Measurements from ENCODE around the gene VTI1A. TPM values are rescaled to one million over a fixed set of nuclear protein-coding genes. Genes with fewer than 3 reads are reported as not detected.

Gene VTI1A
- total RNA-seq, 4 donors from 2014 or later = 43.5 to 80.4 (median 62.3) TPM

DNA sequence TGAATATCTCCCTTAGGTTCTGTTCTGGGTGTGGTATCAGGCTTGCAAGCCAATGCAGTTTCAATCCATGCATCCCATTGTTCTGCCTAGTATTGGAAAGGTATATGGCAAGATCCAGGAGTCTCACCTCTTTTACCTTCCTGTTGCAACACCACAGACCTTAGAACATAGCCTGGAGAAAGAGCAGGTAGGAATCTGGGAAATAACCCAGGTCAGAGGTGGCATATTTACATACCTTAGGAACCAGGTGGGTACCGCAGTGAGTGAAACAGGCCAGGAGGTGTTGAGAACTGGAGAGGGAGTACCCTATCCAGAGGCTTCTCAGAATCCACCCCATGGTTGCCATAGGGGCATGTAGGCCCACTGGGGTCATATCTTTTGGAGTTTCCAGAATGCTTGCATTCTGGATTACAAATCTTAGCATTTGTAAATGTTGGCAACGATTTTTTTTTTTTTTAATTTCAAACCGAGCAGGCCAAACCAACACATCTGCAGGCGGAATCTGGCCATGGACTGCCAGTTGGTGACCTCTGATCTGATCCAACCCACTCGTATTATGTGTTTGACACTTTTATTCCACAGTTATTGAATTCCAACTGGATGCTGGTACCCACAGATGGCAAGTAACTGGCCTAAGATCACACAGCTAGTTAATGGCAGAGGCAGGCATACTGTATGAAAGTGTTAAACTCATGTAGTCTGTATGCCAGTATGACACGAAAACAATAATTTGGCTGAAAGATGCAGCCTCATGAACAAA is 322.8 kb downstream of the VTI1A start:
- no peak for ATAC-seq (ENCODE audit: low FRiP score)
- DNase-seq (ENCODE audit: low spot score) = no peak
- TF ChIP-seq, protein P1, sequence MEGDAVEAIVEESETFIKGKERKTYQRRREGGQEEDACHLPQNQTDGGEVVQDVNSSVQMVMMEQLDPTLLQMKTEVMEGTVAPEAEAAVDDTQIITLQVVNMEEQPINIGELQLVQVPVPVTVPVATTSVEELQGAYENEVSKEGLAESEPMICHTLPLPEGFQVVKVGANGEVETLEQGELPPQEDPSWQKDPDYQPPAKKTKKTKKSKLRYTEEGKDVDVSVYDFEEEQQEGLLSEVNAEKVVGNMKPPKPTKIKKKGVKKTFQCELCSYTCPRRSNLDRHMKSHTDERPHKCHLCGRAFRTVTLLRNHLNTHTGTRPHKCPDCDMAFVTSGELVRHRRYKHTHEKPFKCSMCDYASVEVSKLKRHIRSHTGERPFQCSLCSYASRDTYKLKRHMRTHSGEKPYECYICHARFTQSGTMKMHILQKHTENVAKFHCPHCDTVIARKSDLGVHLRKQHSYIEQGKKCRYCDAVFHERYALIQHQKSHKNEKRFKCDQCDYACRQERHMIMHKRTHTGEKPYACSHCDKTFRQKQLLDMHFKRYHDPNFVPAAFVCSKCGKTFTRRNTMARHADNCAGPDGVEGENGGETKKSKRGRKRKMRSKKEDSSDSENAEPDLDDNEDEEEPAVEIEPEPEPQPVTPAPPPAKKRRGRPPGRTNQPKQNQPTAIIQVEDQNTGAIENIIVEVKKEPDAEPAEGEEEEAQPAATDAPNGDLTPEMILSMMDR (IDR thresholded peaks at IDR 0.05) = no peak

DNA sequence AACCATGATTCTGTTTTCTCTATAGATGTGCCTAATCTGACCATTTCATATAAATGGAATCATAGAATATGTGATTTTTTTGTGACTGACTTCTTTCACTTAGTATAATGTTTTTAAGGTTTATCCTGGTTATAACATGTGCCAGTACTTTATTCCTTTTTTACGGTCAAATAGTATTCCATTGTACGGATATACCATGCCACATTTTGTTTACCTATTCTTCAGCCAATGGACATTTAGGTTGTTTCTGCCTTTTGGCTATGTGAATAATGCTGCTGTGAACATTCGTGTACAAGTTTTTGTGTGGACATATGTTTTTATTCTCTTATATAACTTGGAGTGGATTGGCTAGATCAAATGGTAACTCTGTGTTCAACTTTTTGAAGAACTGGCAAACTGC is 324.7 kb downstream of the VTI1A start:
- no peak for DNase-seq (ENCODE audit: low spot score)
- TF ChIP-seq, protein P1 (IDR thresholded peaks at IDR 0.05) = no peak
- no peak for ATAC-seq (ENCODE audit: low FRiP score)

DNA sequence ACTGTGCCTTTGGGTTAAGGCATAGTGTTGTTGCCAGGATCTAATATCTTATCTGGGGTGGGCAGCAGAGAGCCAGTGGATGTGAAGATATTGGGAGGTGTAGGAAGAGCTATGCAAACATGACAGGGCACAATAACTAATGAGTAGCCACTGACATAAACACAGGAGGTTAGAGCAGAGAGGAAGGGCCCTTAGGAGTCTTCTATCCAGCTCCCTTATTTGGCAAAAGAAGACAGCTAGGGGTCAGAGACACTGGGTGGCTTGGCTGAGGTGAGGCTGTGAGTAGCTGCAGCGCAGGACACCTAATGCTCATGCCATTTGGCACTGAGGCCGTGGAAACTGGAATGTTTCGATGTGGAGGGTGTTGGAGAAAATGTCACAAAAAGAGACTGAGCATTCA is 326.8 kb downstream of the VTI1A start:
- TF ChIP-seq, protein P1 (IDR thresholded peaks at IDR 0.05) = no peak
- DNase-seq (ENCODE audit: low spot score) (no peak), ATAC-seq (ENCODE audit: low FRiP score) (no peak)

DNA sequence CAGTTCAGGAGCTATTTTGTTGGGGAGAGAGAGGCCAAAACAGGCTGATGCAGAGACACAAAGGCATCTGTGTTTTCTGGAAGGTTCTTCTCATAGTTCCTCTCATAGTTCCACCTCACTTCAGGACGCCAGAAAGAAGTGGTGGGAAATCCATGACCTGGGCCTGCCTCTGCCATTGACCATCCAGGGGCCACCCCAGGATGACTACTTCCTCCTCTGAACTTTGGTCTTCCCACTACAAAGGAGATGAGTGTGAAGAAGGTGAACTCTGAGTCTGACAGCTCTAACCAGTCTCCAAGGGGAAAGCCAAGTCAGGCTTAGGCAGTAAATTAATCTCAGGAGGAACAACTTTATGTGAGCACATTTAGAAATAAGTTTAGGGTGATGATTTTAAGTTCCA is 327.2 kb downstream of the VTI1A start:
- no peak for ATAC-seq (ENCODE audit: low FRiP score)
- no peak for DNase-seq (ENCODE audit: low spot score)
- TF ChIP-seq, protein P1 (IDR thresholded peaks at IDR 0.05) = no peak

DNA sequence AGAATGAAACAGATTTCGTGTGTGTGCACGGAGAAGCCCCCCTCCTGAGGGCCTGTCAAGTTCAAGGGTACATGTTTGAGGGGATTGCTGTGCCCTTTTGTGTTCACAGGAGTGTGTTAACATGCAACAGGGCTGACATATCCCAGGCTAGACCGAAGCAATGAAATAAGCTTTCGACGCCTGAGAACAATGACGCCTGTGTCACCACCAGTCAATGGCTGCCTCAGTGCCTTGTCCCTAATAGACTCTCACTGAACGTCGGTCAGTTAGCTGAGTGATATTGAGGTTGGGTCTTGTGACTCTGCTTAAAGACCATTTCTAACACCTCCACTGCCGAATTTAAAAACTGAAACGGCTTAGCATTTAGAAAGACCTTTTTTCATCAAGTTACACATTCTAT is 327.8 kb downstream of the VTI1A start:
- ATAC-seq (ENCODE audit: low FRiP score) = no peak
- TF ChIP-seq, protein P1 (IDR thresholded peaks at IDR 0.05) = no peak
- DNase-seq (ENCODE audit: low spot score) = no peak

DNA sequence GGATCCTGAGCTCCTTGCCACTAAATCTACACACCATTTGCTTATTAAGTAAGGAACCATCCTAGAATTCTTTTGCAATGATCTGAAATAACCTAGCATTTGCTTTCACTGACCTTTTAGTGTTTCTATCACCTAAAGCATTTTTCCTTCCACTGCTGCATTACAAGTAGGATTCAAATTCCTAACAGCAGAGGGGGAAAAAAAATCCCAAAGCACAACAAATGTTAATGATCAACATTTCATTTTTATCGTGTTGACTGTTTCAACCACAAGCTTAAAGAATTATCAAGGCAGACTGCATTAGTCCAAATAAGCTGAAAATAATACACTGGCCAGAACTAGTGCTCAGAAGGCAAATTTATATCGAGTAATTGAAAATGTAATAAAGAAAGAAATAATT is 328.4 kb downstream of the VTI1A start:
- DNase-seq (ENCODE audit: low spot score) = no peak
- TF ChIP-seq, protein P1 (IDR thresholded peaks at IDR 0.05) = no peak

More for the DNA sequence above, 328.4 kb downstream of the VTI1A start:
- no peak for ATAC-seq (ENCODE audit: low FRiP score)
